ENCODE results near the gene EGF.

DNA sequence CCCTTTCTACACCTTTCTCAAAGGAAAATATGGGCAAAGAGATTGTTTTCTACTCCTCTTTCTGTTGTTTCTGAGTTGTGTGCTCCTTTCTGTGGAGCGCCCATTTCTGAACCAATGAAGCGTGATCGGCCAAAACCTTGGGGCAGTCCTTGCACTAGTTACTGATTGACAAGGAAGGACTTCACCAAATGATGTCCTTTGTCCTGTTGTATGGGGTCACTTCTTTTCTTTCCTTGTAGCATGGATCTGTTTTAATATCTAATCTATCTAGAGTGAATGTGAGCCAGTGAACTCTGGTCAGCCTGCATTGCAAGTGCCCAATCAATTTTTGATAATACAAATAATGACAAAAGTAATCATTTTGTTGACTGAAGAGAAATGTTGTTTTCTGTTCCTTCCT is 94.5 kb downstream of the EGF start:
- TF ChIP-seq YY1 (IDR thresholded peaks at IDR 0.05; ENCODE audit: insufficient read depth, insufficient read length) (no peak), SUZ12 (IDR thresholded peaks at IDR 0.05; ENCODE audit: extremely low read depth, insufficient read depth, insufficient read length) (no peak), ZNF274 (IDR thresholded peaks at IDR 0.05; ENCODE audit: low read depth, low read length) (no peak)
